Measurements from ENCODE around the gene NAT8. TPM values are rescaled to one million over a fixed set of nuclear protein-coding genes. Genes with fewer than 3 reads are reported as not detected.
A peak's percentile ranks its signal among the peaks of the same experiment; 100 is the strongest.
"Not testable (repeated sequence)": the region's sequence is repeated elsewhere in the genome, so short reads cannot be mapped to it uniquely, and the experiment has no call there.

NAT8 gene
- total RNA-seq, 3 donors from 2014 or later (not counting 1 experiment from before 2014, with no cell fraction given): not detected

DNA sequence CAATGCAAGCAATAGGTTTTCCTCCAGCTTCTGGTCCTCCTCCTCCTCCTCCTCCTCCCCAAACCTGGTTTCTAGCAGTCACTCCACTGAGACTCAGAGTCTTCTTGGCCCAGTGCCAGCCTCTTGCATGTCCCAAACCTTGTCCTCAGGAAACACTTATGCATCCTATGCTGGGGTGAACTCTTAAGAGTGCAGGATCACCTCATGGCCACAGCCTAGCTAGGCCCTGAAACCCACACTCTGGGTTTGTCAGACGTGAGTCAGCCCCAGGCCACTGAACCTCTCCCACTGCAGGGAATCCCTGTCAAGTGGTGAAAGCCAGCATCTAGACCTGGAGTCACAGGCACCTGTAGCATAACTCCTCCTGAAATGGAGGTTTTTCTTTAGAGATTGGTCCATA, 42.1 kb upstream of the NAT8 start:
- intact Hi-C loops (cut with micrococcal nuclease); H3K4me3 Mint-ChIP-seq; H3K4me1 ChIP-seq (ENCODE audit: control insufficient read depth, insufficient read depth, low read length); H3K4me3 ChIP-seq (ENCODE audit: low read length); ATAC-seq; H3K27me3 ChIP-seq (ENCODE audit: control insufficient read depth, insufficient read depth, low read length); H3K27ac Mint-ChIP-seq; H3K36me3 ChIP-seq (ENCODE audit: control insufficient read depth, insufficient read depth, low read length); H3K9me3 ChIP-seq (ENCODE audit: control insufficient read depth, insufficient read depth, low read length); H3K36me3 Mint-ChIP-seq; H3K27ac ChIP-seq (ENCODE audit: low read length); H3K9me3 Mint-ChIP-seq; DNase-seq; H3K4me1 Mint-ChIP-seq: not testable (repeated sequence)
- H3K27me3 Mint-ChIP-seq (ENCODE audit: low read depth in 2 of 2): peaks cover 15 to 31% of the 10 kb centered on the region in 2 donors
- WGBS (ENCODE audit: insufficient coverage): 38% methylated on average over 1 of the region's 1 CpG

DNA sequence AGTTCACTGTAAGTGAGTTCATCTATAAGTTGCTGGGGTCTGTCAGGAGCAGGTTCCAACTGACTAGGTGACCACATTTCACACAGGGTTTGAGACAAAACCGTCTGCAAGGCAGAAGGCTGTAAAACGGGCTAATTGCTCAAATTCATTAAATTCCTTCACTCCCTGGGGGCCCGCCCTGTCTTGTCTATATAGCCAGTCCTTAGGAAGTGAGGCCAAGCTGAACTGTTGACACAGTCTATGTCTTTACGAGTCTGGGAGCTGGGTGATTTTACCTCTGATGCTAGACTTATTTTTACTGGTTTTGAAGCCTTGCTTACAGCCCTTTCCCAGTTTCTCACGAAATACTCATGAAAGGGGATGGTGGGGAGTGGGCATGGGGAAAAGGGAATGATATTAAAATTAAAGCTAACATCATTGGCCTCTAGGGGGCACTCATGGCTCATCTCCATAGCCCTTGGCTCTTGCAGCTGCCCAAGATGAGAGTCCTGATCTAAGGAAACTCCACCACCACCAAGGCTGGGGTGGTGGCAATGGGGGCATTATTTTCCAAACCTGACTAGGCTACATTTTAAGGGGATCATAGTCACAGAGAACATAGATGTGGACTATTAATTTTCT, 37.8 kb upstream of the NAT8 start:
- not testable (repeated sequence) for H3K27ac ChIP-seq (ENCODE audit: low read length); H3K9me3 Mint-ChIP-seq; H3K4me3 ChIP-seq (ENCODE audit: low read length); H3K36me3 ChIP-seq (ENCODE audit: control insufficient read depth, insufficient read depth, low read length); H3K4me1 ChIP-seq (ENCODE audit: control insufficient read depth, insufficient read depth, low read length); H3K4me3 Mint-ChIP-seq; H3K4me1 Mint-ChIP-seq; H3K36me3 Mint-ChIP-seq; H3K27ac Mint-ChIP-seq; H3K27me3 ChIP-seq (ENCODE audit: control insufficient read depth, insufficient read depth, low read length); H3K9me3 ChIP-seq (ENCODE audit: control insufficient read depth, insufficient read depth, low read length)
- TF ChIP-seq, protein P1, sequence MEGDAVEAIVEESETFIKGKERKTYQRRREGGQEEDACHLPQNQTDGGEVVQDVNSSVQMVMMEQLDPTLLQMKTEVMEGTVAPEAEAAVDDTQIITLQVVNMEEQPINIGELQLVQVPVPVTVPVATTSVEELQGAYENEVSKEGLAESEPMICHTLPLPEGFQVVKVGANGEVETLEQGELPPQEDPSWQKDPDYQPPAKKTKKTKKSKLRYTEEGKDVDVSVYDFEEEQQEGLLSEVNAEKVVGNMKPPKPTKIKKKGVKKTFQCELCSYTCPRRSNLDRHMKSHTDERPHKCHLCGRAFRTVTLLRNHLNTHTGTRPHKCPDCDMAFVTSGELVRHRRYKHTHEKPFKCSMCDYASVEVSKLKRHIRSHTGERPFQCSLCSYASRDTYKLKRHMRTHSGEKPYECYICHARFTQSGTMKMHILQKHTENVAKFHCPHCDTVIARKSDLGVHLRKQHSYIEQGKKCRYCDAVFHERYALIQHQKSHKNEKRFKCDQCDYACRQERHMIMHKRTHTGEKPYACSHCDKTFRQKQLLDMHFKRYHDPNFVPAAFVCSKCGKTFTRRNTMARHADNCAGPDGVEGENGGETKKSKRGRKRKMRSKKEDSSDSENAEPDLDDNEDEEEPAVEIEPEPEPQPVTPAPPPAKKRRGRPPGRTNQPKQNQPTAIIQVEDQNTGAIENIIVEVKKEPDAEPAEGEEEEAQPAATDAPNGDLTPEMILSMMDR (IDR thresholded peaks at IDR 0.05): peak; percentile 19
- ATAC-seq (peak; percentile 40 to 50 (median 46)), DNase-seq (peak in 1 of 2 donors; percentile 35)
- H3K27me3 Mint-ChIP-seq (ENCODE audit: low read depth in 2 of 2): peaks cover 17 to 28% of the 10 kb centered on the region in 2 donors
- intact Hi-C loops (cut with micrococcal nuclease): loop anchor here (5.0 kb wide), 1 partner anchor 692 kb away; no protein-coding TSS in a partner anchor
- 44% methylated on average over 5 of the region's 5 CpGs for WGBS (ENCODE audit: insufficient coverage)

DNA sequence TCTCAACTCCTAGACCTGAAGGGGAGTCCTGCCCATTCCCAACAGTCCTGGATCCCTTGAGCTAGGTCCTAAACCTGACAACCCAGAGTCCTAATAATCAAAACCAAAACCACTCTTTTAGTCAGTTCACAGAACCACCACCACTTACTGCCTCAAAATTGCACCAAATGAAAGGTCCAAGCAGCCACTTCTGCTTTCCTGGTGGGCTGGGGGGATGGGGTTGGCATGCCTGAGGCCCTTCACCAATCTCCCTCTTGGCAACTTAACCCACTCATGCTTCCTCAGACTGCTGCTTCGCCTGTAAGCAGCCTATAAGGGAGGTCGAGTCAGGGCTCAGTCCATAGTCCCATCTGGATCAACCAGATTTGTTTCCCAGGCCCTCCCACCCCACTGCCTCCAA, 37.0 kb upstream of the NAT8 start:
- H3K36me3 Mint-ChIP-seq; H3K27ac Mint-ChIP-seq; H3K4me1 Mint-ChIP-seq; H3K9me3 ChIP-seq (ENCODE audit: control insufficient read depth, insufficient read depth, low read length); H3K9me3 Mint-ChIP-seq; H3K27ac ChIP-seq (ENCODE audit: low read length); H3K4me3 Mint-ChIP-seq; H3K36me3 ChIP-seq (ENCODE audit: control insufficient read depth, insufficient read depth, low read length); H3K4me3 ChIP-seq (ENCODE audit: low read length); H3K4me1 ChIP-seq (ENCODE audit: control insufficient read depth, insufficient read depth, low read length); ATAC-seq; DNase-seq; H3K27me3 ChIP-seq (ENCODE audit: control insufficient read depth, insufficient read depth, low read length): not testable (repeated sequence)
- 93% methylated on average over 2 of the region's 2 CpGs for WGBS (ENCODE audit: insufficient coverage)
- peaks cover 17 to 28% of the 10 kb centered on the region in 2 donors for H3K27me3 Mint-ChIP-seq (ENCODE audit: low read depth in 2 of 2)
- intact Hi-C loops (cut with micrococcal nuclease): loop anchor here (5.0 kb wide), 1 partner anchor 693 kb away; no protein-coding TSS in a partner anchor

DNA sequence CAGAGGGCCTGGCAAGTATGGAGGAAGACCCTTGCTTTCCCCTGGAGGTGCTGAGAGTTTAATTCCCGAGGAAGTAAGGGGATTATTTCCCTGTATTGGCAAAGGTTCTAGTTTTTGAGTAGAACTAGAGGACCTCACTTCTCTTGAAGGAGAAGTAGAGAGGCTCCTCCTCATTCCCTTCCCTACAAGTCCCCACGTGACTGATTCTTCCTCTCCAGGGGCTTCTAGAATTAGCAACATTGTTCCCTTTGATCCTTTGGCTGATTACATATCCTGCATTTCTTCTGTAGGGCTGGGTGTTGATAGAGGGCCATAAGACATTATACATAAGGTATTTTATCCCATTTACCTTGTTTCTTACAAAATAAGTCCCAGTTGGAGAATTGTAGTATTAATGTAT, 35.8 kb upstream of the NAT8 start:
- H3K36me3 ChIP-seq (ENCODE audit: control insufficient read depth, insufficient read depth, low read length); H3K27ac Mint-ChIP-seq; H3K9me3 ChIP-seq (ENCODE audit: control insufficient read depth, insufficient read depth, low read length); DNase-seq; H3K4me1 Mint-ChIP-seq; H3K4me3 Mint-ChIP-seq; ATAC-seq; H3K4me1 ChIP-seq (ENCODE audit: control insufficient read depth, insufficient read depth, low read length); H3K4me3 ChIP-seq (ENCODE audit: low read length); H3K27ac ChIP-seq (ENCODE audit: low read length); H3K36me3 Mint-ChIP-seq; H3K27me3 ChIP-seq (ENCODE audit: control insufficient read depth, insufficient read depth, low read length); H3K9me3 Mint-ChIP-seq: not testable (repeated sequence)
- H3K27me3 Mint-ChIP-seq (ENCODE audit: low read depth in 2 of 2): peaks cover 13 to 29% of the 10 kb centered on the region in 2 donors
- 35% methylated on average over 2 of the region's 2 CpGs for WGBS (ENCODE audit: insufficient coverage)
- intact Hi-C loops (cut with micrococcal nuclease): loop anchor here (5.0 kb wide), 1 partner anchor 694 kb away; no protein-coding TSS in a partner anchor

DNA sequence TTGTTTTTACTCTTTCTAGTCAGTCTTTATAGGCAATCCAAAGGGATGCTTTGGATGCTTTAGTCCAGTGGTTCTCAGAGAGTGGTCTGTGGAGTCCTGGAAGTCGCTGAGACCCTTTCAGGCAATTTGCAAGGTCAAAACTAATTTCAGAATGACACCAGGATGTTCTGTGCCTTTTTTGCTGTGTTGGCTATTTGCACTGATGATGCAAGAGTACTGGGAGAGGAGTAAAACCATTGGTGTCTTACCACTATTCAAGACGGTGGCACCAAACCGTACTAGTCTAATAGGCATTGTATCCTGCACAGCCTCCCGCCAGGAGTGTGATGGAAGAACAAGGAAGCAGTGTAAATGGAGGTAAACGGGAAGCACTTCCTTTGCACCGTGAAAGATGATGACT, 34.0 kb upstream of the NAT8 start:
- not testable (repeated sequence) for H3K9me3 Mint-ChIP-seq; ATAC-seq; H3K4me1 Mint-ChIP-seq; H3K27ac Mint-ChIP-seq; DNase-seq; H3K9me3 ChIP-seq (ENCODE audit: control insufficient read depth, insufficient read depth, low read length); H3K4me1 ChIP-seq (ENCODE audit: control insufficient read depth, insufficient read depth, low read length); H3K36me3 Mint-ChIP-seq; H3K27ac ChIP-seq (ENCODE audit: low read length); H3K27me3 ChIP-seq (ENCODE audit: control insufficient read depth, insufficient read depth, low read length); H3K36me3 ChIP-seq (ENCODE audit: control insufficient read depth, insufficient read depth, low read length); H3K4me3 Mint-ChIP-seq; H3K4me3 ChIP-seq (ENCODE audit: low read length)
- intact Hi-C loops (cut with micrococcal nuclease): loop anchor here (5.0 kb wide), 1 partner anchor 696 kb away; no protein-coding TSS in a partner anchor
- WGBS (ENCODE audit: insufficient coverage): 83% methylated on average over 4 of the region's 6 CpGs
- peaks cover 7 to 25% of the 10 kb centered on the region in 2 donors for H3K27me3 Mint-ChIP-seq (ENCODE audit: low read depth in 2 of 2)

DNA sequence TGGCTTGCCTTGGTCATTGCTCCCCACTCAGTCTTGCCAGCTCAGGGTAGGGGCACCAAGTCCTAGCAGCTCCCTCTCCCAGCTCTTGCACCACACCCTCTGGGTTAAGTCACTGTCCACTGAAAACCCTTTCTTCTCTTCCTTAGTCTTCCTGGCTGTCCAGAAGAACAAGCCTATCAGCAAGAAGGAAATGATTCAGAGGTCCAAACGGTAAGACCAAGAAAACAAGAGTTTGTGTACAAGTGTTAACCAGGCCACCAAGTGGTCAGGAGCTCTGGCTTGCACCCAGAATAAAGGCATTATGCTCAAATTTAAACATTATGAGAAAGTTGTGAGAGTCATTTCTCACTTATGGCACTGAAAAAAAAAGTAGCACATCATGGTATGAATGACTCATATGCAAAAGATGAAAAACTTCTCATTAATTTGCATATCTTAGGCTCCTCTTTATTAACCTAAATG, 32.5 kb upstream of the NAT8 start:
- intact Hi-C loops (cut with micrococcal nuclease): loop anchor here (5.0 kb wide), 1 partner anchor 698 kb away; no protein-coding TSS in a partner anchor
- not testable (repeated sequence) for H3K27me3 ChIP-seq (ENCODE audit: control insufficient read depth, insufficient read depth, low read length); H3K36me3 ChIP-seq (ENCODE audit: control insufficient read depth, insufficient read depth, low read length); H3K4me1 ChIP-seq (ENCODE audit: control insufficient read depth, insufficient read depth, low read length); H3K9me3 Mint-ChIP-seq; H3K9me3 ChIP-seq (ENCODE audit: control insufficient read depth, insufficient read depth, low read length); ATAC-seq; H3K27ac Mint-ChIP-seq; H3K4me1 Mint-ChIP-seq; DNase-seq; H3K4me3 ChIP-seq (ENCODE audit: low read length); H3K4me3 Mint-ChIP-seq; H3K27ac ChIP-seq (ENCODE audit: low read length); H3K36me3 Mint-ChIP-seq
- WGBS (ENCODE audit: insufficient coverage): 53% methylated on average over 1 of the region's 1 CpG
- peaks cover 7 to 25% of the 10 kb centered on the region in 2 donors for H3K27me3 Mint-ChIP-seq (ENCODE audit: low read depth in 2 of 2)

DNA sequence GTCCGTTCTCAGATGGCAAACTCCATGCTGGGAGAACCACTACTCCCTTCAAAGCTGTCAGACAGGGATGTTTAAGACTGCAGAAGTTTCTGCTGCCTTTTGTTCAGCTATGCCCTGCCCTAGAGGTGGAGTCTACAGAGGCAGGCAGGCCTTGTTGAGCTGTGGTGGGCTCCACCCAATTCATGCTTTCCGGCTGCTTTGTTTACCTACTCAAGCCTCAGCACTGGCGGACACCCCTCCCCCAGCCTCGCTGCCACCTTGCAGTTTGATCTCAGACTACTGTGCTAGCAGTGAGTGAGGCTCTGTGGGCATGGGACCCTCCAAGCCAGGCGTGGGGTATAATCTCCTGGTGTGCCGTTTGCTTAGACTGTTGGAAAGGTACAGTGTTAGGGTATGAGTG, 27.8 kb upstream of the NAT8 start:
- H3K4me3 ChIP-seq (ENCODE audit: low read length); H3K27me3 ChIP-seq (ENCODE audit: control insufficient read depth, insufficient read depth, low read length); H3K27ac Mint-ChIP-seq; H3K36me3 Mint-ChIP-seq; H3K4me1 Mint-ChIP-seq; H3K36me3 ChIP-seq (ENCODE audit: control insufficient read depth, insufficient read depth, low read length); DNase-seq; ATAC-seq; H3K4me3 Mint-ChIP-seq; H3K27ac ChIP-seq (ENCODE audit: low read length); H3K4me1 ChIP-seq (ENCODE audit: control insufficient read depth, insufficient read depth, low read length); H3K9me3 ChIP-seq (ENCODE audit: control insufficient read depth, insufficient read depth, low read length); intact Hi-C loops (cut with micrococcal nuclease); H3K9me3 Mint-ChIP-seq: not testable (repeated sequence)
- 81% methylated on average over 6 of the region's 6 CpGs for WGBS (ENCODE audit: insufficient coverage)
- peaks cover 14 to 32% of the 10 kb centered on the region in 2 donors for H3K27me3 Mint-ChIP-seq (ENCODE audit: low read depth in 2 of 2)
